Thyroid gland (tissue), 4 donors: Measurements from ENCODE around the gene GPS1. TPM values are rescaled to one million over a fixed set of nuclear protein-coding genes. Genes with fewer than 3 reads are reported as not detected.
A peak's percentile ranks its signal among the peaks of the same experiment; 100 is the strongest.

Experiments used
- DNase-seq, 2 donors: peaks; one replicate each; pipeline ENCODE4 v3.0.0-alpha.2; 2019
- H3K27ac ChIP-seq, 3 donors: fragments of 200-600 bp; sonication (generic); 1 replicate in 2 of 3; 2 replicates in 1 of 3; pipeline ENCODE4 v1.5.1; 2016 to 2019; ENCODE audit warnings: mild to moderate bottlenecking in 1 of 3, moderate library complexity in 1 of 3
- H3K27me3 ChIP-seq: fragments of 200-600 bp; sonication (generic); one replicate; pipeline ENCODE4 v1.5.1; 2019
- H3K36me3 ChIP-seq, 2 donors: fragments of 200-600 bp; sonication (generic); one replicate each; pipeline ENCODE4 v1.5.1; 2016 to 2019
- H3K4me1 ChIP-seq, 2 donors: fragments of 200-600 bp; sonication (generic); one replicate each; pipeline ENCODE4 v1.5.1; 2017 to 2019
- H3K4me3 ChIP-seq, 3 donors: fragments of 200-600 bp; sonication (generic); replicated peaks in 1 of 3; 1 replicate in 2 of 3; 2 replicates in 1 of 3; pipeline ENCODE4 v1.5.1; 2016; ENCODE audit warnings: mild to moderate bottlenecking in 1 of 3
- H3K9me3 ChIP-seq: fragments of 200-600 bp; sonication (generic); one replicate; pipeline ENCODE4 v1.5.1; 2017
- POLR2A ChIP-seq, 2 donors: fragments of 450-650 bp; IDR thresholded peaks; one replicate each; pipeline ENCODE4 v1.6.1; 2017; ENCODE audit warnings: antibody characterized with exemption in 2 of 2, mild to moderate bottlenecking in 2 of 2, moderate library complexity in 1 of 2
- WGBS, 2 donors: methylation state at CpG; one replicate each; pipeline ENCODE4 v1.1.5; 2017; 5-methylcytosine and 5-hydroxymethylcytosine counted together
- intact Hi-C: fragments of 100-400 bp; cut with DNase I; formaldehyde crosslinking; loops from one replicate; pipeline ENCODE4 v1.15.1; 2023
- total RNA-seq, 4 donors: library from RNA; depleted of rRNA; stranded (reverse); fragments of >200 nt; gene quantifications; one replicate each; pipeline ENCODE4 v1.2.3, GENCODE V29; 2016
- TF ChIP-seq, protein P1 (sequence below), 6 experiments: fragments of 200-600 bp in 3 of 6; fragments of 450-650 bp in 3 of 6; sonication (generic) in 3 of 6; IDR thresholded peaks; one replicate each; pipeline ENCODE4 v1.5.1; 2016 to 2019; ENCODE audit warnings: antibody characterized with exemption in 6 of 6, mild to moderate bottlenecking in 2 of 6, inconsistent platforms in 1 of 6, moderate library complexity in 1 of 6

Gene GPS1
- total RNA-seq, 4 donors from 2014 or later = 80.1 to 164 (median 102) TPM

DNA sequence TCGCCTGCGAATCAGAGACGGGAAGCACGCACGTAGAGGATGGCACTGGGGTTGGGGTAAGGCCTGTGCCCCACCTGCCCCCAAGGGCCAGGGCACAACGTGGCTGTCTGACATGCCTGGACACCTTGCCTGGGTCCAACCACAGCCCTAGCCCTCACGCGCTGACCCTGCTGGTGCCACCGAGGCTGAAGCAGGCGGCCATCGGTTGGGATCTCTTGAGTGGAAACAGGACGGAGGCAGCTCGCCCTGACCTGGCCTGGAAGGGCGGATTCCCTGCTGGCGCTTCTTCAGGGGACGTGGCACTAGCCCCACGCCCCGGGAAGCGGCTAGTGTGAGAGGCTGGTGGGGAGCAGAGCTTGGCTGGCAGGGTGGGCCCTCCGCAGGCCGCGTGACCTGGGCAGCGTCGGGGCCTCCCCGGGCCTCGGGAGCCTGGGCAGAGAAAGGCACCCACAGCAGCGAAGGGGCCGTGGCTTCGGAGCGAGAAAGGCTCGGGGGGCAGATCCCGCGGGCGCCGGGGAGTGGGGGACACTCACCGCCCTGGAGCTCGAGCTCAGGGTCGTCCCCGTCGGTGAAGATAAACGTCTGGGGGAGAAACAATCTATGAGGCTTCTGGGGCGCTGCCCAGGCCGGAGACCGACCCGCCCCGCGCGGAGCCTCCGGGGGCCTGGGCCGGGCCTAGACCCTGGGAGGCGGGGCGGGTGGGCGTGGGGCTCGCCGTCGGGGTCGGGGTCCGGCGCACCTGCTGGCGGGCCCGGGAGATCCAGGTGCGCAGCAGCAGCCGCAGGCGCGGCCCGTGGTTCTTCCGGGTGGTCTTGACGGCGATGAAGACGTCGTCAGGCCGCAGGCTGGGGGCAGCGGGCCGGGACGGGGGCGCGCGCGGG, 697 bp upstream of the GPS1 start:
- Histone ChIP-seq H3K27ac (peak overlapping the region in 1 of 3 donors; percentile 18), H3K4me1 (peaks cover 18 to 19% of the 10 kb centered on the region in 2 donors), H3K36me3 (peaks cover 24% of the 10 kb centered on the region in 2 donors), H3K4me3 (peak overlapping the region; percentile 40 to 85 (median 58)), H3K27me3 (no peaks in the 10 kb centered on the region), H3K9me3 (no peaks in the 10 kb centered on the region)
- DNase-seq = no peak
- no peak for TF ChIP-seq POLR2A (IDR thresholded peaks at IDR 0.05)
- TF ChIP-seq, protein P1, sequence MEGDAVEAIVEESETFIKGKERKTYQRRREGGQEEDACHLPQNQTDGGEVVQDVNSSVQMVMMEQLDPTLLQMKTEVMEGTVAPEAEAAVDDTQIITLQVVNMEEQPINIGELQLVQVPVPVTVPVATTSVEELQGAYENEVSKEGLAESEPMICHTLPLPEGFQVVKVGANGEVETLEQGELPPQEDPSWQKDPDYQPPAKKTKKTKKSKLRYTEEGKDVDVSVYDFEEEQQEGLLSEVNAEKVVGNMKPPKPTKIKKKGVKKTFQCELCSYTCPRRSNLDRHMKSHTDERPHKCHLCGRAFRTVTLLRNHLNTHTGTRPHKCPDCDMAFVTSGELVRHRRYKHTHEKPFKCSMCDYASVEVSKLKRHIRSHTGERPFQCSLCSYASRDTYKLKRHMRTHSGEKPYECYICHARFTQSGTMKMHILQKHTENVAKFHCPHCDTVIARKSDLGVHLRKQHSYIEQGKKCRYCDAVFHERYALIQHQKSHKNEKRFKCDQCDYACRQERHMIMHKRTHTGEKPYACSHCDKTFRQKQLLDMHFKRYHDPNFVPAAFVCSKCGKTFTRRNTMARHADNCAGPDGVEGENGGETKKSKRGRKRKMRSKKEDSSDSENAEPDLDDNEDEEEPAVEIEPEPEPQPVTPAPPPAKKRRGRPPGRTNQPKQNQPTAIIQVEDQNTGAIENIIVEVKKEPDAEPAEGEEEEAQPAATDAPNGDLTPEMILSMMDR (IDR thresholded peaks at IDR 0.05) = no peak
- 29 to 45% methylated on average over 10 to 15 of the region's 79 CpGs for WGBS, 2 donors
- intact Hi-C loops = no loop called here

- intact Hi-C loops = no loop called here
- DNase-seq = no peak
- H3K4me1 ChIP-seq = peaks cover 18 to 19% of the 10 kb centered on the region in 2 donors
- peak overlapping the region; percentile 50 to 85 (median 64) for H3K4me3 ChIP-seq
- no peak overlapping the region for H3K27ac ChIP-seq
- H3K9me3 ChIP-seq = no peaks in the 10 kb centered on the region
- 39 to 48% methylated on average over 5 to 11 of the region's 19 CpGs for WGBS, 2 donors
- H3K36me3 ChIP-seq = peaks cover 36 to 39% of the 10 kb centered on the region in 2 donors
- TF ChIP-seq POLR2A (IDR thresholded peaks at IDR 0.05) = no peak
- TF ChIP-seq, protein P1 (IDR thresholded peaks at IDR 0.05) = no peak
- no peaks in the 10 kb centered on the region for H3K27me3 ChIP-seq
Measured at GRCh38 chr17:82052638-82053059, 951 bp downstream of the GPS1 start.

- intact Hi-C loops = no loop called here
- Histone ChIP-seq H3K36me3 (peaks cover 38 to 44% of the 10 kb centered on the region in 2 donors), H3K27ac (no peak overlapping the region), H3K4me1 (peaks cover 18 to 19% of the 10 kb centered on the region in 2 donors), H3K9me3 (no peaks in the 10 kb centered on the region), H3K27me3 (no peaks in the 10 kb centered on the region), H3K4me3 (no peak overlapping the region)
- no peak for DNase-seq
- WGBS, 2 donors = 90 to 91% methylated on average over 12 to 18 of the region's 19 CpGs
- TF ChIP-seq, protein P1 (IDR thresholded peaks at IDR 0.05) = no peak
- no peak for TF ChIP-seq POLR2A (IDR thresholded peaks at IDR 0.05)
Measured at GRCh38 chr17:82053130-82053529, 1.4 kb downstream of the GPS1 start.

DNA sequence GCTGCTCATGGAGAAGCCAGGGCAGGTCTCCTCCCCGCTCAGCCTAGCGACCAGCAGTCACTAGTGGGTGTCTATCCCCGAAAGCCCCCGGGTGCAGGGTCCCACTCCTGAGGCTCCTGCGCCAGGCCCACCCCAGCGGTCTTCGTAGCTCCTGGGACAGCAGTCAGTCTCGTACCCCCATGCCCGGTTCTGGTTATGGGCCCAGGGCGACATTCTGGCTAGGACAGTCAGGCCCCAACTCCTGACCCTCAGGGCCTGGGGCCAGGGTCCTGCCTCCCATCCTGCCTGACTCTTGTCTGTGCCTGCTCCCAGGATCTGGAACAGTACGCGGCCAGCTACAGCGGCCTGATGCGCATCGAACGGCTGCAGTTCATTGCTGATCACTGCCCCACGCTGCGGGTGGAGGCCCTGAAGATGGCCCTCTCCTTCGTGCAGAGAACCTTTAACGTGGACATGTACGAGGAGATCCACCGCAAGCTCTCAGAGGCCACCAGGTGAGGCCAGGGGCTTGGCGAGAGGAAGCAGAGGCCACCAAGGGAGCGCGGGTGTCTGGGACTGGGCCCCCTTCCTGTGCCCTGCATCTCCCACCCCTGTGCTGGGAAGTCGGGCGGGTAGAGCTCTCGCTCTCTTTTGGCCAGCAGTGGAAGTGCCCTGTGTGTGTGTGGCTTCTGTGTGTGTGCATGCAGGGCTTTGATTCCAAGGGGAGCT, 2.0 kb downstream of the GPS1 start:
- intact Hi-C loops = no loop called here
- no peak for DNase-seq
- Histone ChIP-seq H3K27me3 (no peaks in the 10 kb centered on the region), H3K27ac (no peak overlapping the region), H3K4me3 (no peak overlapping the region), H3K36me3 (peaks cover 41 to 46% of the 10 kb centered on the region in 2 donors), H3K9me3 (no peaks in the 10 kb centered on the region), H3K4me1 (peaks cover 18 to 19% of the 10 kb centered on the region in 2 donors)
- WGBS, 2 donors = 97 to 98% methylated on average over 19 to 27 of the region's 28 CpGs
- no peak for TF ChIP-seq POLR2A (IDR thresholded peaks at IDR 0.05)
- TF ChIP-seq, protein P1 (IDR thresholded peaks at IDR 0.05) = no peak
